SK-MEL-5 (cell line): Measurements from ENCODE around the gene INO80C. TPM values are rescaled to one million over a fixed set of nuclear protein-coding genes. Genes with fewer than 3 reads are reported as not detected.

Source experiments
- DNase-seq: peaks from one replicate; pipeline ENCODE4 v3.0.0-alpha.2; 2016; ENCODE audit warnings: low read depth, low spot score
- in situ Hi-C: cut with HindIII; loops from 2 replicates; pipeline ENCODE4 v1.10.0; 2016; ENCODE audit warnings: low sequenced_read_pairs, high pct_unique_total_duplicates, low pct_unique_long_range_greater_than_20kb
- polyA plus RNA-seq, 2 experiments: library from polyadenylated mRNA; depleted of rRNA; stranded (reverse); fragments of >200 nt; gene quantifications; 2 replicates each; pipeline ENCODE4 v1.2.3, GENCODE V29; 2015
- total RNA-seq: library from RNA; depleted of rRNA; stranded (reverse); fragments of >200 nt; shearing (Covaris generic); gene quantifications from 2 replicates; pipeline ENCODE4 v1.2.3, GENCODE V29; 2014; rRNA removed

INO80C gene
- total RNA-seq = 1.8 and 2.2 TPM in 2 replicates
- polyA plus RNA-seq (2015; cell fraction: cytosol; rRNA removed) = 7.8 and 9.1 TPM in 2 replicates
- polyA plus RNA-seq (2015; cell fraction: nucleus; rRNA removed) = 22.1 and 32.0 TPM in 2 replicates

- in situ Hi-C loops = no loop called here
- DNase-seq = peak; percentile 91
These were observed at the start of gene INO80C for GRCh38 chr18:35497370-35498197. Gene INO80C (minus strand): TSS chr18:35497960. CDS start chr18:35497874, 86 bp downstream.

- in situ Hi-C loops = no loop called here
- DNase-seq = no peak
These were observed 49.3 kb upstream of the INO80C start for GRCh38 chr18:35547008-35547605.

GRCh38 chr18:35542356-35542755, 44.6 kb upstream of the INO80C start:
- no peak for DNase-seq
- in situ Hi-C loops = no loop called here

GRCh38 chr18:35535297-35535696, 37.5 kb upstream of the INO80C start:
- no peak for DNase-seq
- in situ Hi-C loops = no loop called here

GRCh38 chr18:35533916-35534405, 36.2 kb upstream of the INO80C start:
- in situ Hi-C loops = no loop called here
- no peak for DNase-seq

- in situ Hi-C loops = no loop called here
These were observed 31.1 kb upstream of the INO80C start for GRCh38 chr18:35528749-35529274.

GRCh38 chr18:35526495-35527059, 28.8 kb upstream of the INO80C start:
- no peak for DNase-seq
- in situ Hi-C loops = no loop called here

More at GRCh38 chr18:35528749-35529274, 31.1 kb upstream of the INO80C start:
- peak; percentile 56 for DNase-seq

GRCh38 chr18:35525795-35526494, 28.2 kb upstream of the INO80C start:
- DNase-seq = no peak
- in situ Hi-C loops = no loop called here

- in situ Hi-C loops = no loop called here
- DNase-seq = no peak
These were observed 26.5 kb upstream of the INO80C start for GRCh38 chr18:35524226-35524625.

- no peak for DNase-seq
- in situ Hi-C loops = no loop called here
These were observed 24.6 kb upstream of the INO80C start for GRCh38 chr18:35522130-35522959.

- in situ Hi-C loops = no loop called here
- no peak for DNase-seq
These were observed 23.4 kb upstream of the INO80C start for GRCh38 chr18:35521133-35521532.

GRCh38 chr18:35519148-35519899, 21.6 kb upstream of the INO80C start:
- in situ Hi-C loops = no loop called here
- no peak for DNase-seq

GRCh38 chr18:35517715-35518114, 20.0 kb upstream of the INO80C start:
- in situ Hi-C loops = no loop called here
- no peak for DNase-seq

GRCh38 chr18:35516789-35517188, 19.0 kb upstream of the INO80C start:
- DNase-seq = no peak
- in situ Hi-C loops = no loop called here

- in situ Hi-C loops = no loop called here
These were observed 18.6 kb upstream of the INO80C start for GRCh38 chr18:35516351-35516750.

GRCh38 chr18:35515460-35516130, 17.8 kb upstream of the INO80C start:
- in situ Hi-C loops = no loop called here
- no peak for DNase-seq

More at GRCh38 chr18:35516351-35516750, 18.6 kb upstream of the INO80C start:
- DNase-seq = no peak
